Activated CD4-positive, alpha-beta T cell treated with anti-CD3 and anti-CD28 coated beads, Interleukin-2, amount 50 U/mL, for 16 hours (primary cell): ENCODE measurements around the gene SYNDIG1.

Source experiments
- DNase-seq: peaks from one replicate; pipeline ENCODE4 v3.0.0-alpha.2; 2020

SYNDIG1 gene

DNA sequence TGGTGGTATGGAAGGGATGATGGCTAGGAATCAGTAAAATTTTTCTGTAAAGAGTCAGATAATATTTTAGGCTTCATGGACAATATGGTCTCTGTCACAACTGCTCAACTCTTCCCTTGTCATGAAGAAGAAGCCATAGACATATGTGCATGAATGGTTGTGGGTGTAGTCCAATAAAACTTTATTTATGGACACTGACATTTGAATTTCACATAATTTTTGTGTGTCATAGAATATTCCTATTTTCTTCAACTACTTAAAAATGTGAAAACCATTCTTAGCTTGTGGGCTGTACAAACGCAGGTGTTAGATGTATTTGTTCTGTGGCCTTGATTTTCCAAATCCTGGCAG, 59.9 kb downstream of the SYNDIG1 start:
- no peak for DNase-seq

DNA sequence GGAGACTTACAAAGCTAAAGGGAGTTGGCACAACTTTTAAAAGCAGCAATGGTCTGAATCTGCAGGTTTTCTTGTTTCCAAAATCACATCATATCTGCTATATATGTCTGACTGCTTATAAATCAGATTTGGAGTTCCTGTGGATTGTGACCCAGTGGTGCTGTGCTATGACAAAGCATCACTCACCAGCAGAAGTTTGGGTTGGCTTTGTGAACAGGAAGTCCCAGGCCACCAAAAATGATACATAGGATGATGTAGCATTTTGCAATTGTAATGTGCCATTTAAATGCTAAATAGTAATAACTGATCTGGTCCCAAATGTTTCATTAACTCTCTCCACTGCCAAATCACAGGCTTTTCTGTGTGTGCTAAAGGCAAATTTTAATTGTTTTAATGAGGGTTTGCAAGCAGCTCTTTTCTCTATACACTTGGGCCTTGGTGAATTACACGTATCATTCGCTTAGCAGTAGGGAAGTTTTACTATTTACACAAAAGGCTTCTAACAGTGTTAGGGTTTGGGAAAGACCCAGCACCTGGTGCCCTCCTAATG, 60.8 kb downstream of the SYNDIG1 start:
- DNase-seq = no peak

DNA sequence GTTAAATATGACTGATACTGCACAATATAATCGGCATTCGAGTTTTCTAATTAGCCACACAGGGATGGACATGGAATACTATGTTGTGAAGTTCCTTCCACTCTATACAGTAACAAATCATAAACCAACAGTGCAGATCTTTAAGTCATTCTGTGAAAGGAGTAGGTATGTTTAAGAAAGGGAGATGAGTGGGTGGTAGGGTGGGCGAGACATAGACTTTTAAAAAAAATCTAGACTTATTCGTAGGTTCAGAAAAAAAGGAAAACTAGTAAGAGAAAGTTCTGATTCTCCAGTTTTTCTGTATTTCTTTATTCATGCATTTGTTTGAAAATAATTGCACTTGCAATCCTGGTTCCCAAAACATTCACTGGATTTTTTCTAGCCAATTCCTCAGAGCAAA, 61.8 kb downstream of the SYNDIG1 start:
- no peak for DNase-seq

DNA sequence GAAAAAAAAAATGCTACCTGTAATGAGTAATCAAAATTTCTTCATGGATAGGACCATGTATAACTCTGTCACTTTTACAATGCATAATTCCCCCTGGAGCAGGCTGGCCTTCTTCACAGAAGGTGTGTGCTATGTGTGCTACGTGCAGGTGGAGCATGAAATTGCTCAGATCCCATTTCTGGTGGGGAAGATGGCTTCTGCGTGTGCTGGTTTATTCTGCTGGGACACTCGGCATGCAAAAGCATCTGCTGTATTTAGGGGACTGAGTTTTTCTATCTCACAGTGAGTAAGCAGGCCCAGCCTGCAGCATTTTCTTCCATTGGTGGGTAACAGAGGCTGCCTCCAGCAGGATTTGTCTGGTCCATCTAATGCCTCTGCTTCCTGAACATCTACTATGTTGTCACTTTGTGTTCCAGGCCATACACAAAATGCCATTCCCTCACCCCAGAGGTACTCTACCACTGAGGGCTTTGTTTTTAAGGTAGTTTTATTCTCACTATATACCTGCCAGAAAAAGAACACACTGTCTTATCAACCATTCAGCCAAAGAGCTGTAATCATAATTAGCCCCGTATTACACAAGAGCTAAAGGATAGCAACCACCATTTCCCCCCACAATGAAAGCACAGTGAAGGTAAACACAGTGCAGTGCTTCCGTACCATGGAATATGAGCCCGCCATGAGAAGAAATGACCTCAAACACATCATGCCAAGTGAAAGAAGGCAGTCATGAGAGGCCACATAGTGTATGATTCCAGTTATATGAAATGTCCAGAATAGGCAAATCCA, 62.4 kb downstream of the SYNDIG1 start:
- DNase-seq = no peak

DNA sequence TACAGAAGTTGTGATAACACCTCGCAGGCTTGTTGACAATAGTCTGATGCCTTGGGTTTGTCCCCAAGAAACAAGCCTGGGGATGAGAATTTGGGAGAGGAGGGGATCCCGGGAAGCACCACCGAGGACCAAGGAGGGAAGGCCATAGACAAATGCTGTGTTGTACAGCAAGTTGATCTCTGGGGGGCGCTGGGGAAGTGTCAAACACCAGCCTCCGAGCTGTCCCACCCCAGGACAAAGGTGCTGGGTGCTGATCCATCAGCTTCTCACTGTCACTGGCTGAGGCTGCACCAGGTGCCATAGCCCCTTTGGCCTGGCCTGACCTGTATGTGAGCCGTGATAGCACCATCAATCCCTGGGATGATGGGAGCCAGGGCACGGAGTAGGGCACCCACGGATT, 64.0 kb downstream of the SYNDIG1 start:
- no peak for DNase-seq

DNA sequence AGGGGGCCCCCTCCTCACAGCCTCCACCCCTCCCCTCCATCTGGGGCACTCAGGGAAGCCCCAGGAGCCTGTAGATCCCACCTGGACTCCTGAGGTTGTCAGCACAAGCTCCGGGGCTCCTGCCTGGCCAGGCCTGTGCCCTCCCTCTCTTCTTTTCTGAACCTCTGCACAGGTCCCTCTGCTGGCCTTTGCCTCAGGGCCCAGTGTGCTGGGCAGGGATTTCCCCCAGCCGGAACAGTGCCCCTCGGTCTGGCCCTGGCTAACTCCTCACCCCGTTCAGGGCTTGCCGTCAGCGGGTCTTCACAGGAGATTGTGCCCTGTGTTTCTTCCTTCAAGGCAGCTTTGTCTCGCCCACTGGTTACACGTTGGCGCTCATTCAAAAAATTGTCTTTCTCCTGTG, 64.9 kb downstream of the SYNDIG1 start:
- no peak for DNase-seq

DNA sequence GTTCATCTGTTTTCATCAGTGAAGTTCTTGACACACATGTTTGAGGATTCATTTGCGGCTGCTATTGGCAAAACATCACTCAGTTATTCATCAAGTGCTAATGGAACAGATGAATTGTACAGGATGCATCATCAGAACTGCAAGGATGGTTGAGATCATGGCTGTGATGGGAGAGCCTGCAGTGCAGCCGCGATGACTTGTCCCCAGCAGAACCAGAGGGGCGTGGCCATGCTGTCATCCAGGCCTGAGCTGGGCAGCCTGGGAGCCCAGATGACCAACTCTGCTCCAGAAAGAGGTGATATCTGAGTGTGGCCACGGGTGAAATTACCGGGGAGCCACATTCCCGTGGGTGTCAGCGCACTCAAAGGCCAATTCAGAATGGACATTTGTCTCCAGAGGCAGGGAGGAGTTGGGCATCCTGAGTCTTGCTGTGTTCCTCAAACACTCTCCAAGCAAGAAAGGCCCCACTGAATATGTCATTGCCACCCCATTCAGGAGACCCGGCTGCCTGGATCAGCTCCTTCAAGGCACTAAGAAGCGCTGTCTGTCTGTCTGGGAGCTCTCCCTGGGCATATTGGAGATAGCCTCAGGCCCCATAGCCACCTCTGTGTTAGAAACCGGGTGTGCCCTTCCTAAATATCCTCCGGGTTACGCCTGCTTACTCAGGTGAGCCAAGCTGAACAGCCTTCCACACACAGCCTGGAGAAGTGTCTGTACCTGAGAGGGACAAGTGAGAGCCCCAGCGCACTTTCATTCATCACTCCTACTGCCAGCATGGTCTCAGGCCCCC, 66.7 kb downstream of the SYNDIG1 start:
- DNase-seq = no peak

DNA sequence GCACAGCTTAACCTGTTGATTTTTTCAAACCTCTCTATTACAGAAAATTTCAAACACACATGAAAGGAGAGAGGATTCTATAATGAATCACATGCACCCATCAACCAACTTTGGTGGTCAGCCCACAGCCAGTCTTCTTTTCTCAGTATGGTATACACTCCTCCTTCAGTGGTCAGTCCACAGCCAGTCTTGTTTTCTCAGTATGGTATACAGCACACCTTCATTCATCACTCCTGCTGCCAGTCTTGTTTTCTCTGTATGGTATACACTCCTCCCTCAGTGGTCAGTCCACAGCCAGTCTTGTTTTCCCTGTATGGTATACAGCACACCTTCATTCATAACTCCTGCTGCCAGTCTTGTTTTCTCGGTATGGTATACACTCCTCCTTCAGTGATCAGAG, 67.8 kb downstream of the SYNDIG1 start:
- no peak for DNase-seq

DNA sequence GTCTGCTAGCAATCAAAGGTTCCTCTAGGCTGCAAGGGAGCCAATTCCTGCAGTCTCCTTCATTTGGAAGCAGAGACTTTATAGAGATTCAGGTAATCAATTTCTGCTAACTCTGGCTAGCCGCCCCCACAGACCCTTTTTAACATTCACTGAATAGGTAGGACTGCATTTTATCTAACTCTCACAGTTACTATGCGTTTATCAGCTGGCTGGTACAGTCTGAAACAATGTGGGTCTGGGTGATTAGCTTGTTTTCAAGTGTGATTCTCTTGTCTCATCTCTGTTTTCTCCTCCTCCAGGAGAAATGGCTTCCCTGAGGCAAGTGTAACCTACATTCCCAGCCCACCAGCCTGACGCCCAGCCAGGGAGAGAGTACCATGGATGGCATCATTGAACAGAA, 73.3 kb downstream of the SYNDIG1 start:
- DNase-seq = no peak

DNA sequence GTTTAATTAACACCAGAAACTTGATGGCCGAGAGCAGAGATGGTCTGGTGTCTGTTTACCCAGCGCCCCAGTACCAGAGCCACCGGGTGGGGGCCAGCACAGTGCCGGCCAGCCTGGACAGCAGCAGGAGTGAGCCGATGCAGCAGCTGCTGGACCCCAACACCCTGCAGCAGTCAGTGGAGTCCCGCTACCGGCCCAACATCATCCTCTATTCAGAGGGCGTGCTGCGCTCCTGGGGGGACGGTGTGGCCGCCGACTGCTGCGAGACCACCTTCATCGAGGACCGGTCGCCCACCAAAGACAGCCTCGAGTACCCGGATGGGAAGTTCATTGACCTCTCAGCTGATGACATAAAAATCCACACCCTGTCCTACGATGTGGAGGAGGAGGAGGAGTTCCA, 73.7 kb downstream of the SYNDIG1 start:
- no peak for DNase-seq

DNA sequence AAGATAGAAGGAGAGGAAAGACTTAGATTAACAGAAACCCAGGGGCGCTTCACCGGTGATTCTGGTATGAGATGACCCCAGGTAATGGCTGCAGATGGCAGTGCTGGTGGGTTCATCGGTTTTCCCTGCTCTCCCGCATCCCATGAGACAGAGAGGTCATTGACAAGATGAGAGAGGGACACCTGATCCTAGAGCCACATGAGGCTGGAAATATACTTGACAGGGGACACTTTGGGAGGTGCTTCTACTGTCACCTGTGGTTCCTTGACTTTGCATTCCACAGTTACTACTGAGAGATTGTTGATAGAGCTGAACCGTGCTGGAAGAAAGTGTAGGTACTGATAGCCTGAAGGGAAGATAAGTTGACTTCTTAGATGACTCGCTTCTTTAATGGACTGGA, 74.3 kb downstream of the SYNDIG1 start:
- DNase-seq = no peak

DNA sequence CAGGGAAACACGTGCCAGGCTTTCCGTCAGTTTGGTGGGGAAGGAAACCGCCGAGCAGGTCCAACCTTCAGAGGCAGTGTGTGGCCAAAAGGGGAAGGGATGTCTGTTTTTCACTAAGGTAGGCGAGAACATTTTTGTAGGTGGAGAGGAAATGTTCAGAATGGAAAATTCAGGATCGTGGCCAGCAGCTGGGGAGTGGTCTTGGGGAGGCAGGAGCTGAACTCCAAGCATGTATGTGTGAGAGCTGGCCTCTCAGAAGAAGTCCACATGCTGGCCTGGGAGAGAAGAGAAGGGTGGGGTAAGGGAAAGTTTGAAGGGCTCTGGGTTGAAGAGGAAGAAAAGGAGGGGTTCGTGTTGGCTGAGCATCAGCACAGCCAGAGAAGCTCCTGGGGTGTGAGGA, 74.9 kb downstream of the SYNDIG1 start:
- no peak for DNase-seq

DNA sequence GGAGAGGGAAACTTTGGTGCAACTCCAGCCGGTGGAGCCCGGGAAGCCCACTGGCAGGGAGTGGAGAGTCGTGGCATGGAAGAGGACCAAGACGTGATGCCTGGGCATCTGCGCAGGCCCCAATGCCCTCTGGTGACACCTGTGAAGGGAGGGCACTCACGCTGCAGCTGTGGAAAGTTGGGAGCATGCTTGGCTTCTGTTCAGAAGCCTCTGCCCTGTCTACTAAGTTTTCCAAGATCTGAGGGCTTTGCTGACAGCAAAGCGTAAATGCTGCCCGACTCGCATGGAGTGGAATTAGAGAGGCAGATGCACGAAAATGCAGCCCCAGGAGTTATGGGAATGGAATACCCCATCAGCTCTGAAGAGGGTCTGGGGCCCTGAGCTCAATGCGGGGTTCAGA, 75.7 kb downstream of the SYNDIG1 start:
- DNase-seq = no peak

DNA sequence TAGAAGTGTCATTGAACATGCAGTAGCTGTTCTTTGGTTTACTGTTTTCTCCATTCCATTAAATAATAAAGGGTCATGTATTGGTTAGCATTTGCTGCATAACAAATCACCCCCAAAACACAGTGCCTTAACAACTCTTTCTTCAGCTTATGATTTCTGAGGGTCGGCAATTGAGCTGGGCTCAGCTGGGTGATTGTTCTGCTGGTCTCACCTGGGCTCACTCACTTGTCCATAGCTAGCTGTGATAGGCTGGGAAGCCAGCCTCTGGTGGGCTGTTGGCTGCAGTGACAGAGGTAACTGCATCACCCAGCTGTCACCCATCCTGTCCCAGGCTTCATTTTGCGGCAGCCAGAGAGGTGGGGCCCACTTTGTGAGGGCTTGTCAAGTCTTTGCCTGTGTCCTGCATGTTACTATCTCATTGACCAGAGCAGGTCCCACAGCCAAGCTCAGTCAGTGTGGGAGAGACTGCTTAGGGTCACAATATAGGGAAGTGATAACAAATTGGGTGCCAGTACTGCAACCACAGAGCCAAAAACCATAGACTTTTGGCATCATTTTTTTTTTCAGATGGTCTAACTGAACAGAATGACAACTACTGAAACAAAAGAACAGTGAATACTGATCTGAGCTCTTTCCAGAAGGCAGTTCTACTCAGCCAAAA, 76.9 kb downstream of the SYNDIG1 start:
- DNase-seq = no peak

DNA sequence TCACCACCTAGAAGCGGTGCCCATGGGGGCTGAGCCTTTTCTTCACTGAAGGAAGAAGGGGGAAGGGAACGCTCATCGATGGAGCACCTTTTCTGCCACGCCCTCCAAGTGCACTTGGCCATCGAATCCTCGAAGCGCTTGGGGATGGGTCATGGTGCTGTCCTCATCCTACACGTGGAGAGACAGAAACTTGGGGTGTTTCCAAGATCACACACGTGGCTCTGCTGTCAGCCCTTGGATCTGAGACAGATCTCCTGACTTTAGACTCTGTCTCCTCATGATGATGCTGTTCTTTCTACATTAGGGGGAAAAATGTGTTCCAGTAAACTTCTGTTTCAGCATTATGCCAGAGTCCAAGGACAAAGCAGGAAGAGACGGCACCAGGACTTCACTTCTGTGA, 78.5 kb downstream of the SYNDIG1 start:
- DNase-seq = no peak

DNA sequence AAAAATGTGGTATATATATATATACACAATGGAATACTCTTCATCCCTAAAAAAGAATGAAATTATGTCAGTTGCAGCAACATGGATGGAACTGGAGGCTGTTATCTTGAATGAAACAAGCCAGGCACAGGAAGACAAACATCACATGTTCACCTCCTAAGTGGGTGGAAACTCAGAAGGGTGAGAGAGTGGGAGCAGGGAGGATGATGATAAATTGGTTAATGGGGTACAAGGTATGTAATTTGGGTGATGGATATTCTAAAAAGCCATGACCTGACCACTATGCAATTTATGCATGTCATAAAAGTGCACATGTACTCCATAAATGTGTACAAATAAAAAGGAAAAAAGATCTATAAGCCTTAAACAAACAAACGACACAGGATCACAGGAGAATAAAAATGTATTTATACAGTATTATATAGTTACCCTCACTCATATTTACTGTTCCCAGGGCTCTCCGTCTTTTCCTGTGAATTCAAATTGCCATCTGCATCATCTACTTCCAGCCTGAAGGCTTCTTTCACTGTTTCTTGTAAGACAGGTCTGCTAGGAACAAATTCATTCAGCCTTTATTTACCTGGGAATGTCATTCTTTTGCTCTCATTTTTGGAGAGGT, 89.8 kb downstream of the SYNDIG1 start:
- DNase-seq = no peak

DNA sequence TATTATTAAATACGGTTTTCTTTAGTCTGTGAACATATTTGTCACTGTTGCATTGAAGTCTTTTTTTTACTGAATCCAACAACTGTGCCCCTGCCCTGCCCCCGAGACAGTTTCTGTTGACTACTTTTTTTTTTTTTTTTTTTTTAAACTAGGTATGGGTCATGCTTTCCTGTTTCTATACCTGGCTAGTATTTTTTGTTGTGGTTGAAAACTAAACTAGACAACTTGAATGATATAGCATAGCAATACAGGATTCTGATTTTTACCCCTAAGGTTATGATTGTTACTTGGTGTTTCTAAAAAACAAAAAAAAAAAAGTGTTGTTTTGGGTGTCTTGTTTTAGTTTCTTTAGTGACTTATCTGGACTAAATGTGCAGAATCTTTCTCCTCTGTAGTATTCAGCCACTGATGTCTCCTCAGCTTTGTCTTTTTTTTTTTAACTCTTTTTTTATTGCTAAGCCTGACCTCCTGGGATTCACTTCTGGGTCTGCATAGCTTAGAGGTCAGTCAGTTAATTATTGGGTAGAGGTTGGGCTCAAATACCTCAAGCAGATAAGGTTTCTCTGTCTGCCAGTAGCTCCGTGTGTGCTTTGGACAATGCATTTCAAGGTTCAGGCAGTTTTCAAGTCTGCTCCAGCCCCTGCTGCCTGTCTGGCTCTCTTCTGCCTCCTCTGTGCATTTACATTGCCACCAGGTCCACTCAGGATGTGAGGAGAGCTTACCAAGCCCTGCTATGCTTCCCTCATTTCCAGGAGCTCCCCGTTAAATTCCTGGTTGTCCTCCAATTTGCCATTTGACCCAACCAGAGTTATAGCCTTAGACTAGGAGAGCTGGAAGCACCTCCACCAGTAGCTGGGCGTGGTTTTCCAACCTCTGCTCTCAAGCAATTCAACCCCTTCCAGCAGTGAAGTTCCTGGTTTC, 91.4 kb downstream of the SYNDIG1 start:
- DNase-seq = no peak

DNA sequence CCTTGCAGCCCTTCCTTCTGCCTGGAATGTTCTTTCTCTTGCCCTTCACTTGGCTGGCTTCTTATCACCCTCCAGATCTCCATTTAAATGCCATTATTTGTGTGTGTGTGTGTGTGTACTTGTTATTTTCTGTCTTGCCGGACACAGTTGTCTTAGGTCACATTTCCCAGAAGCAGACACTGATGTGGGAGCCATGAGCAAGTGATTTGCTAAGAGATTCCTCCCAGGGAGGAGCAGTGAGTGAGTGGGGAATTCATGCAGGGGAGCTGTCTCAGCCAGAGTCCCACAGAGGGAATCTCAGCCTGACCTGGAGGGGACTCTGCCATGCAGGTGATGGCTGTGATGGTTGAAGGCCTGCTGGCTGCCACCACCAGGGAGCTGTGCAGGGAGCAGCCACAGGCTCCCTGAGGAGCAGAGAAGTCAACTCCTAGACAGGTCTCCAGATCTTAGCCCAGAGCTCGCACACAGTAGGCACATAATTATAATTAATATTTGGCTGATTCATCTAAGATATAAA, 96.5 kb downstream of the SYNDIG1 start:
- DNase-seq = no peak

DNA sequence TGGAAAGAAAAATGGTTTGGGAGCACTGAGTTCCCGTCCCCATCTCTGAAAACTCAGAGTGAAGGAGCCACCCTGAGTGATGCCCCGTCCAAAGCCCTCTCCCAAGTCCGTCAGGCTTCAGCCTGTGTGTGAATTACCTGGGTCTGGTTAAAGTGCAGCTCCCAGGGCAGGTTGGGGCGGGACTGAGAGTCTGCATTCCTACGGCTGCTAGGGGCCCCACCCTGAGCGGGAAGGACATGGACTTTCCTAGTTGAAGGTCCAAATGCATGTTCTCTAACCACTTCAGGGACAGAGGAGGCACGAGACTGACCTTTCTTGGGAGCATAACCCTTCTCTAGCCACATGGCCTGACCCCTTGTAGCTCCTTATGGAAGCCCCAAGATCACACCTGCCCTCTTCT, 97.2 kb downstream of the SYNDIG1 start:
- DNase-seq = no peak

DNA sequence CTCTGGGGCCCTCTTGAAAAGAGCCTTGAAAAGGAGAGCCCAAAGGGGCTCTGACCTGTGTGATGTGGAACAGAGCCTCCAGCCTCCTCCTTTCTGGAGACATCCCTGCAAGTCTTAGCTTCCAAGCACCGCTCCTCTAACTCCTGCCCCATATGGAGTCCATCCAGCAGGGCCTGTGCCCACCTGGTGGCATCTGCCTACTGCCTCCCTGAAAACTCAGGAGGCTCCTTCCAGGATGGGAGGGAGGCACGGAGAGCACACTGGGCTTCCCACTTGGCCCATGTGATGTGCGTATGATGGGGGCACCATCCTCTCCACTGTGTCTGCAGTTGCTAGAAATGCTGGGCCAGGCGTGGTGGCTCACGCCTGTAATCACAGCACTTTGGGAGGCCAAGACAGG, 98.1 kb downstream of the SYNDIG1 start:
- DNase-seq = no peak

DNA sequence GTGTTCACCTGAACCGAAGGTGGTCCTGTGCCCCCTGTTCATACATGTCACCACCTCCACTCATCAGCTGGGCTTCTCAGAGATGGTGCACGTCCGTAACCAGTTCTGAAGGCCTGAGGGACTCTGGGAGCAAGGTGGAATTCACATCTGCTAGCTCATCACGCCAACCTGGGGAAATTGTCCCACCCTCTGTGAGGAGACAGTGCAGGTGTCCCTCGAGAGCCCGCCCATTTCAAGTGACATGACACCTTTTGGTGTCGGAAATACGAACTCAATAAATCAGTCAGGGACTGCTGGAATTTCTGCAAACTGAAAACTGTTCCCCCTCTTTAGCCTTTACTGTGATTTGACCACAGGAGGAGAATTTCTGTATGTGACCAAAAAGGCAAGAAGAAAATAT, 99.4 kb downstream of the SYNDIG1 start:
- no peak for DNase-seq

DNA sequence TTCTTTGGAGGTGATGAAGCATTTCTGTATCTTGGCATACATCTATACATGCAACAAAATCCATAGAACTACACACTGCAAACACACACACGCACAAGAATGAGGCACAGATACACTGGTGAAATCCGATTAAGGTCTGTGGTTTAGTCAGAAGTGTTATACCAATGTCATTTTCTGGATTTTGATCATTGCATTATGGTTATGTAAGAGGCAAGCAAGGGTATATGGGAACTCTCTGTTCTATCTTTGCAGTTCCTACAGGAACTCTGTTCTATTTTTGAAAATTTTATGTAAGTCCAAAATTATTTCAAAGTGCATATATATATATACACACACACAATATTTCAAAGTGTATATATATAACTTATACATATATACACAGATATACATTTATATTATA, 101.7 kb downstream of the SYNDIG1 start:
- no peak for DNase-seq
